ENCODE results near the gene DKK1.

The DKK1 gene

GRCh38 chr10:52313933-52314821 is at the start of gene DKK1:
Gene DKK1 (plus strand): TSS chr10:52314281. CDS start chr10:52314435, 154 bp downstream.
- peak; percentile 59 for DNase-seq (ENCODE audit: low read depth)

GRCh38 chr10:52265131-52265926 is 48.8 kb upstream of the DKK1 start:
- no peak for DNase-seq (ENCODE audit: low read depth)

GRCh38 chr10:52266858-52267257 is 47.2 kb upstream of the DKK1 start:
- DNase-seq (ENCODE audit: low read depth): no peak

- DNase-seq (ENCODE audit: low read depth): no peak
Observed at GRCh38 chr10:52268790-52269189, 45.3 kb upstream of the DKK1 start.

- DNase-seq (ENCODE audit: low read depth): no peak
Observed at GRCh38 chr10:52269233-52269632, 44.8 kb upstream of the DKK1 start.

GRCh38 chr10:52276163-52276562 is 37.9 kb upstream of the DKK1 start:
- no peak for DNase-seq (ENCODE audit: low read depth)

- DNase-seq (ENCODE audit: low read depth): no peak
Observed at GRCh38 chr10:52276986-52277385, 37.1 kb upstream of the DKK1 start.

GRCh38 chr10:52279546-52279945 is 34.5 kb upstream of the DKK1 start:
- DNase-seq (ENCODE audit: low read depth): no peak

- peak; percentile 29 for DNase-seq (ENCODE audit: low read depth)
Observed at GRCh38 chr10:52280051-52280450, 34.0 kb upstream of the DKK1 start.

- DNase-seq (ENCODE audit: low read depth): no peak
Observed at GRCh38 chr10:52283174-52283573, 30.9 kb upstream of the DKK1 start.

- no peak for DNase-seq (ENCODE audit: low read depth)
Observed at GRCh38 chr10:52284416-52285013, 29.6 kb upstream of the DKK1 start.

- DNase-seq (ENCODE audit: low read depth): no peak
Observed at GRCh38 chr10:52287866-52288265, 26.2 kb upstream of the DKK1 start.

GRCh38 chr10:52297747-52298146 is 16.3 kb upstream of the DKK1 start:
- DNase-seq (ENCODE audit: low read depth): no peak

GRCh38 chr10:52300599-52301277 is 13.3 kb upstream of the DKK1 start:
- DNase-seq (ENCODE audit: low read depth): no peak

- peak; percentile 78 for DNase-seq (ENCODE audit: low read depth)
Observed at GRCh38 chr10:52308251-52309031, 5.6 kb upstream of the DKK1 start.

GRCh38 chr10:52312942-52313255 is 1.2 kb upstream of the DKK1 start:
- no peak for DNase-seq (ENCODE audit: low read depth)

GRCh38 chr10:52313256-52313932 is 687 bp upstream of the DKK1 start:
- DNase-seq (ENCODE audit: low read depth): no peak

GRCh38 chr10:52314822-52315552 is 906 bp downstream of the DKK1 start:
- no peak for DNase-seq (ENCODE audit: low read depth)

GRCh38 chr10:52316001-52316400 is 1.9 kb downstream of the DKK1 start:
- DNase-seq (ENCODE audit: low read depth): no peak

GRCh38 chr10:52316500-52316899 is 2.4 kb downstream of the DKK1 start:
- no peak for DNase-seq (ENCODE audit: low read depth)

Measured in fibroblast of the conjunctiva (primary cell).